GM12878 (cell line): ENCODE data around the gene TMOD2. TPM values are rescaled to one million over a fixed set of nuclear protein-coding genes. Genes with fewer than 3 reads are reported as not detected.

ENCODE experiments used
- ATAC-seq: fragments of 200-7000 bp; cut with Tn5 transposase; 3 replicates; pipeline ENCODE4 v1.9.1; 2020; ENCODE audit warnings: mild to moderate bottlenecking, moderate library complexity
- BruUV-seq: library from RNA; stranded (reverse); fragments of 400-500 nt; replicated peaks from 2 replicates; lab custom pipeline; 2021; lab: Mats Ljungman, UMichigan
- CTCF ChIA-PET: fragments of 300-600 bp; sonication (Branson Sonifier 250); formaldehyde crosslinking; extraction: SDS; loops from one replicate; lab custom pipeline; 2021; ENCODE audit warnings: inconsistent platforms; lab: Yijun Ruan, JAX
- POLR2A ChIA-PET: fragments of 350-600 bp; formaldehyde crosslinking; extraction: SDS; loops from one replicate; lab custom pipeline; 2021; ENCODE audit warnings: inconsistent platforms; lab: Charles Lee
- RAD21 ChIA-PET: fragments of 300-600 bp; sonication (Branson Sonifier 250); formaldehyde crosslinking; loops from one replicate; lab custom pipeline; 2023; ENCODE audit warnings: antibody characterized with exemption; ENCODE audit not compliant: unreplicated experiment; lab: Charles Lee
- SMC1A ChIA-PET: fragments of 300-600 bp; sonication (Branson Sonifier 250); formaldehyde crosslinking; loops from one replicate; lab custom pipeline; 2023; ENCODE audit not compliant: unreplicated experiment, uncharacterized antibody; lab: Charles Lee
- DNase-seq: peaks from one replicate; pipeline ENCODE4 v3.0.0-alpha.2; 2011; ENCODE audit warnings: low read depth, low spot score
- FAIRE-seq: peaks from 3 replicates; lab custom pipeline; 2011; peaks lifted over from hg19 to GRCh38; lab: Jason Lieb, UNC
- H2AFZ ChIP-seq: 2 replicates; pipeline ENCODE4 v1.6.0; 2011; ENCODE audit warnings: low read depth, low read length, control low read depth; ENCODE audit not compliant: control insufficient read depth
- H3K27ac ChIP-seq: 2 replicates; pipeline ENCODE4 v1.5.1; 2011; ENCODE audit warnings: control low read depth; ENCODE audit not compliant: control insufficient read depth, insufficient read depth
- H3K27me3 ChIP-seq, 2 experiments: replicated peaks in 1 of 2; 2 replicates each; pipeline versions ENCODE4 v1.6.0 to v1.6.1; 2011; ENCODE audit warnings: low read length in 1 of 2; ENCODE audit not compliant: control insufficient read depth in 2 of 2, insufficient read depth in 2 of 2
- H3K36me3 ChIP-seq, 2 experiments: 2 replicates each; pipeline ENCODE4 v1.5.1; 2011; ENCODE audit warnings: low read length in 1 of 2; ENCODE audit not compliant: control insufficient read depth in 2 of 2, insufficient read depth in 2 of 2
- H3K4me1 ChIP-seq: 2 replicates; pipeline ENCODE4 v1.6.1; 2011; ENCODE audit warnings: mild to moderate bottlenecking, low read length, moderate library complexity, mixed read lengths; ENCODE audit not compliant: control insufficient read depth, insufficient read depth
- H3K4me2 ChIP-seq: 2 replicates; pipeline ENCODE4 v1.6.0; 2011; ENCODE audit warnings: control low read depth; ENCODE audit not compliant: control insufficient read depth, insufficient read depth
- H3K4me3 ChIP-seq: fragments of 200-600 bp; sonication (generic); 2 replicates; pipeline ENCODE4 v1.5.1; 2016
- H3K79me2 ChIP-seq: 2 replicates; pipeline ENCODE4 v1.6.0; 2011; ENCODE audit warnings: low read length; ENCODE audit not compliant: control insufficient read depth, insufficient read depth
- H3K9ac ChIP-seq: 2 replicates; pipeline ENCODE4 v1.8.0; 2011; ENCODE audit warnings: low read length, control low read depth, mixed read lengths; ENCODE audit not compliant: control insufficient read depth, insufficient read depth
- H3K9me3 ChIP-seq: replicated peaks from 3 replicates; pipeline ENCODE4 v1.5.1; 2011; ENCODE audit warnings: mild to moderate bottlenecking, low read length; ENCODE audit not compliant: control insufficient read depth, insufficient read depth
- H4K20me1 ChIP-seq: 2 replicates; pipeline ENCODE4 v1.6.0; 2011; ENCODE audit not compliant: control insufficient read depth, insufficient read depth
- CEBPB ChIP-seq, 2 experiments: fragments of 150-350 bp in 1 of 2; IDR thresholded peaks; 2 replicates each; pipeline ENCODE4 v1.6.1; 2012 to 2014; ENCODE audit warnings: low read depth in 2 of 2, low read length in 2 of 2, borderline replicate concordance in 1 of 2, inconsistent platforms in 1 of 2
- FOXM1 ChIP-seq: IDR thresholded peaks from 2 replicates; pipeline ENCODE4 v1.6.1; 2012; ENCODE audit warnings: low read depth, mild to moderate bottlenecking, inconsistent platforms, low read length, moderate library complexity
- PAX5 ChIP-seq: IDR thresholded peaks from 2 replicates; pipeline ENCODE4 v1.6.1; 2011; ENCODE audit warnings: low read depth, low read length, borderline replicate concordance
- POLR2A ChIP-seq: IDR thresholded peaks from 2 replicates; pipeline ENCODE4 v1.6.1; 2011; ENCODE audit warnings: low read depth, mild to moderate bottlenecking, low read length
- SP1 ChIP-seq: IDR thresholded peaks from one replicate; pipeline ENCODE4 v1.6.1; 2011; ENCODE audit warnings: low read depth, low read length
- TCF3 ChIP-seq: IDR thresholded peaks from 2 replicates; pipeline ENCODE4 v1.6.1; 2012; ENCODE audit warnings: low read depth, mild to moderate bottlenecking, low read length, borderline replicate concordance; ENCODE audit not compliant: insufficient read depth
- ZNF24 ChIP-seq: fragments of 450-650 bp; IDR thresholded peaks from 2 replicates; pipeline ENCODE4 v1.6.1; 2017; ENCODE audit warnings: antibody characterized with exemption, mild to moderate bottlenecking
- WGBS: methylation state at CpG from one replicate; pipeline ENCODE4 v1.1.6; 2016; ENCODE audit warnings: low lambda C conversion rate; ENCODE audit not compliant: insufficient replicate concordance, insufficient coverage; ENCODE audit errors: missing lambda C conversion rate; 5-methylcytosine and 5-hydroxymethylcytosine counted together
- in situ Hi-C: fragments of 300-500 bp; cut with MboI; formaldehyde crosslinking; loops from 9 replicates; pipeline ENCODE4 v1.14.3; 2018; ENCODE audit warnings: mixed read lengths
- intact Hi-C: fragments of 100-400 bp; cut with micrococcal nuclease; formaldehyde crosslinking; loops from one replicate; pipeline ENCODE4 v1.14.2; 2022; ENCODE audit not compliant: unreplicated experiment
- polyA plus RNA-seq, 11 experiments: library from polyadenylated mRNA; depleted of rRNA in 4 of 11; unstranded in 6 of 11; stranded (reverse) in 5 of 11; fragments of >200 nt; fragmentation: Nextera tagmentation in 4 of 11; fragmentation: Illumina TruSeq in 1 of 11; extraction: Ambion mirVana in 4 of 11; extraction: Trizol in 1 of 11; gene quantifications; 1 replicate in 1 of 11; 2 replicates in 10 of 11; pipeline versions ENCODE4 v1.2.1 to v1.2.3, GENCODE V29; 2011 to 2016; ENCODE audit warnings: inconsistent platforms in 2 of 11, missing spikeins in 2 of 11, low read depth in 1 of 11
- total RNA-seq, 4 experiments: library from RNA; depleted of rRNA in 3 of 4; stranded (reverse); fragments of >200 nt in 3 of 4; fragmentation: Illumina TruSeq in 1 of 4; extraction: Trizol in 1 of 4; gene quantifications; 2 replicates each; pipeline versions ENCODE4 v1.2.1 to v1.2.3, GENCODE V29; 2013 to 2021
- TF ChIP-seq, protein P1 (sequence below): IDR thresholded peaks from 2 replicates; pipeline ENCODE4 v1.6.1; 2011; ENCODE audit warnings: borderline replicate concordance, low read depth, mild to moderate bottlenecking, moderate library complexity, mixed read lengths, low read length; ENCODE audit not compliant: insufficient read depth; ENCODE audit errors: extremely low read length
- TF ChIP-seq, protein P2 (sequence below): fragments of 450-650 bp; formaldehyde crosslinking; IDR thresholded peaks from 2 replicates; pipeline ENCODE4 v1.4.0; 2022; ENCODE audit warnings: mild to moderate bottlenecking, moderate library complexity

TMOD2 gene
- total and polyA plus RNA-seq, 10 of the 15 experiments (the other 5 are each of a cell fraction or from before 2014, with no cell fraction given) = 0.61 to 15.2 (median 6.3) TPM

DNA sequence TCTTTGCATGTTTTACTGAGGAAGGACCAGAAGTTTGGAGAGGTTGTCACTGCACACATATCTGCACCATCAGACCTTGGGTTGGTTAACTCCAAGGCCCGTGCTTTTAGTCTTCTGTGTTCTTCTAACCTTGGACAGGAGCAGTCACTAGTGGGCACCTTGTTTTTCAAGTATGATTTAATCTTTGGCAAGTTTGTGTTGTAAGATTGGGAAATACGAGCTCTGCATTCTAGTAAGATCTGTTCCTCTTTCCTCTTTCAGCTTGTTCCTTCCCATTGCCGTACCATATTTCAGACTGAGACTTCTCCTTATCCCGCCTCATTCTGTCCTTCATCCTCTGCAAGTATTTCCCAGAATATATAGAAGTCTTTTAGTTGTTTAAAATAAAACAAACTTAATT is 5.1 kb downstream of the TMOD2 start (continued):
- no peak for TF ChIP-seq FOXM1
- TF ChIP-seq ZNF24 = no peak
- no peak for TF ChIP-seq TCF3
- TF ChIP-seq, protein P1, sequence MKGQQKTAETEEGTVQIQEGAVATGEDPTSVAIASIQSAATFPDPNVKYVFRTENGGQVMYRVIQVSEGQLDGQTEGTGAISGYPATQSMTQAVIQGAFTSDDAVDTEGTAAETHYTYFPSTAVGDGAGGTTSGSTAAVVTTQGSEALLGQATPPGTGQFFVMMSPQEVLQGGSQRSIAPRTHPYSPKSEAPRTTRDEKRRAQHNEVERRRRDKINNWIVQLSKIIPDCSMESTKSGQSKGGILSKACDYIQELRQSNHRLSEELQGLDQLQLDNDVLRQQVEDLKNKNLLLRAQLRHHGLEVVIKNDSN = no peak

DNA sequence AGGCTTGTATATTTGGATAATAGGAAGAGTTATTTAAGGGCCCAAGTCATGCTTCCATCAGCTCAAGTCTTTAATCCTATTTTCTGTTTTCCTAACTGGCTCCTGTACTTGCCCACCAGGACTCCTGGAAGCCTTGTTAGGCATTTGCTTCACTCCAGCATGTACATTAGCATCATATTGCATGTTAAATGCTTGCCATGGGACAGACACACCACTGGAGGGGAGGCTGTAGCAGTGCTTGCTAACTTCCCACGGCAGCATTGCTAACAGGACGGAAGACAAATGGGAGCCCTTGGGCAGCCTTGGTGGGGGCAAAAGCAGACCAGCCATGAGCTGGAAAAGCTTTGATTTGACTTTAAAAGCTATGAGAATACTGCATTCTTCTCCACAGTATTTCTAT is 6.1 kb downstream of the TMOD2 start:
- H3K36me3 ChIP-seq = no peaks in the 10 kb centered on the region
- no peaks in the 10 kb centered on the region for H3K9me3 ChIP-seq
- H3K27me3 ChIP-seq = no peaks in the 10 kb centered on the region; a peak in 1 of 4 replicates
- no peak overlapping the region for H3K9ac ChIP-seq
- in situ Hi-C loops (no loop called here), intact Hi-C loops (no loop called here)
- no peak overlapping the region for H2AFZ ChIP-seq
- H3K4me1 ChIP-seq = no peaks in the 10 kb centered on the region
- no peak overlapping the region for H3K27ac ChIP-seq
- H3K79me2 ChIP-seq = no peaks in the 10 kb centered on the region
- CTCF ChIA-PET = interaction anchor here (0.7 to 4.2 kb wide), 9 partner anchors 10 to 470 kb away, joined by 3 to 31 read pairs (median 4); no protein-coding TSS in a partner anchor
- POLR2A ChIA-PET = no interaction called here
- DNase-seq (no peak), FAIRE-seq (no peak), ATAC-seq (no peak)
- BruUV-seq = no TSS peak
- SMC1A ChIA-PET = interaction anchor here (0.7 to 2.8 kb wide), 6 partner anchors 9 to 107 kb away, joined by 3 to 12 read pairs (median 5); no protein-coding TSS in a partner anchor
- no peaks in the 10 kb centered on the region for H4K20me1 ChIP-seq
- no peak overlapping the region for H3K4me2 ChIP-seq
- RAD21 ChIA-PET = interaction anchor here (1.3 to 2.4 kb wide), 3 partner anchors 21 to 107 kb away, joined by 5 to 8 read pairs (median 6); no protein-coding TSS in a partner anchor
- H3K4me3 ChIP-seq = no peak overlapping the region
- TF ChIP-seq PAX5 (no peak), POLR2A (no peak), CEBPB (IDR thresholded peaks at IDR 0.05; ENCODE audit: borderline replicate concordance in 1 of 2, low read depth in 2 of 2, low read length in 2 of 2) (no peak), SP1 (no peak)
- TF ChIP-seq, protein P2, sequence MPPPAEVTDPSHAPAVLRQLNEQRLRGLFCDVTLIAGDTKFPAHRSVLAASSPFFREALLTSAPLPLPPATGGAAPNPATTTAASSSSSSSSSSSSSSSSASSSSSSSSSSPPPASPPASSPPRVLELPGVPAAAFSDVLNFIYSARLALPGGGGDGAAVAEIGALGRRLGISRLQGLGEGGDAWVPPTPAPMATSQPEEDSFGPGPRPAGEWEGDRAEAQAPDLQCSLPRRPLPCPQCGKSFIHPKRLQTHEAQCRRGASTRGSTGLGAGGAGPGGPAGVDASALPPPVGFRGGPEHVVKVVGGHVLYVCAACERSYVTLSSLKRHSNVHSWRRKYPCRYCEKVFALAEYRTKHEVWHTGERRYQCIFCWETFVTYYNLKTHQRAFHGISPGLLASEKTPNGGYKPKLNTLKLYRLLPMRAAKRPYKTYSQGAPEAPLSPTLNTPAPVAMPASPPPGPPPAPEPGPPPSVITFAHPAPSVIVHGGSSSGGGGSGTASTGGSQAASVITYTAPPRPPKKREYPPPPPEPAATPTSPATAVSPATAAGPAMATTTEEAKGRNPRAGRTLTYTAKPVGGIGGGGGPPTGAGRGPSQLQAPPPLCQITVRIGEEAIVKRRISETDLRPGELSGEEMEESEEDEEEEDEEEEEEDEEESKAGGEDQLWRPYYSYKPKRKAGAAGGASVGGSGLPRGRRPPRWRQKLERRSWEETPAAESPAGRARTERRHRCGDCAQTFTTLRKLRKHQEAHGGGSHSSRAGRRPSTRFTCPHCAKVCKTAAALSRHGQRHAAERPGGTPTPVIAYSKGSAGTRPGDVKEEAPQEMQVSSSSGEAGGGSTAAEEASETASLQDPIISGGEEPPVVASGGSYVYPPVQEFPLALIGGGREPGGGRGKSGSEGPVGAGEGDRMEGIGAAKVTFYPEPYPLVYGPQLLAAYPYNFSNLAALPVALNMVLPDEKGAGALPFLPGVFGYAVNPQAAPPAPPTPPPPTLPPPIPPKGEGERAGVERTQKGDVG (CRISPR knock-in tag) = no peak
- 97% methylated on average over 2 of the region's 2 CpGs for WGBS
